AG08395 (cell line): Measurements from ENCODE around the gene ABCC3.
"Not testable (repeated sequence)": the region's sequence is repeated elsewhere in the genome, so short reads cannot be mapped to it uniquely, and the experiment has no call there.

Source experiments
- DNase-seq: peaks from one replicate; pipeline ENCODE4 v3.0.0; 2012; ENCODE audit warnings: mixed read lengths, low spot score

Gene ABCC3

GRCh38 chr17:50707289-50708049 is 72.8 kb downstream of the ABCC3 start, which contains the start of gene ANKRD40:
ANKRD40 (minus strand) TSS chr17:50707914; CDS start chr17:50707654, 260 bp downstream.
- peak; percentile 92 for DNase-seq

GRCh38 chr17:50708050-50709000 is 73.6 kb downstream of the ABCC3 start:
- DNase-seq, result no peak

GRCh38 chr17:50709053-50709452 is 74.4 kb downstream of the ABCC3 start:
- not testable (repeated sequence) for DNase-seq

- DNase-seq, result no peak
Observed at GRCh38 chr17:50710025-50710424, 75.3 kb downstream of the ABCC3 start.

- no peak for DNase-seq
Observed at GRCh38 chr17:50710650-50711049, 76.0 kb downstream of the ABCC3 start.

GRCh38 chr17:50712641-50713040 is 78.0 kb downstream of the ABCC3 start:
- DNase-seq, result no peak

- no peak for DNase-seq
Observed at GRCh38 chr17:50715471-50715870, 80.8 kb downstream of the ABCC3 start.

GRCh38 chr17:50719144-50719923 is 84.7 kb downstream of the ABCC3 start, which contains the start of gene LUC7L3:
LUC7L3 (plus strand) TSS chr17:50719603; CDS start chr17:50719733, 130 bp downstream.
- peak; percentile 96 for DNase-seq

- DNase-seq, result no peak
Observed at GRCh38 chr17:50719924-50720794, 85.5 kb downstream of the ABCC3 start.

- peak; percentile 17 for DNase-seq
Observed at GRCh38 chr17:50721194-50722010, 86.7 kb downstream of the ABCC3 start.

- no peak for DNase-seq
Observed at GRCh38 chr17:50722746-50723145, 88.1 kb downstream of the ABCC3 start.

- DNase-seq, result not testable (repeated sequence)
Observed at GRCh38 chr17:50724622-50725021, 89.9 kb downstream of the ABCC3 start.

GRCh38 chr17:50725769-50726655 is 91.3 kb downstream of the ABCC3 start:
- no peak for DNase-seq

- no peak for DNase-seq
Observed at GRCh38 chr17:50728112-50728429, 93.4 kb downstream of the ABCC3 start.

- DNase-seq, result no peak
Observed at GRCh38 chr17:50728881-50729765, 94.4 kb downstream of the ABCC3 start.

- DNase-seq, result no peak
Observed at GRCh38 chr17:50731575-50732460, 97.1 kb downstream of the ABCC3 start.

GRCh38 chr17:50735287-50735686 is 100.6 kb downstream of the ABCC3 start:
- no peak for DNase-seq
